RWPE1 (cell line): ENCODE measurements around the gene JUNB.

Experiments
- CTCF ChIA-PET: fragments of 350-600 bp; sonication (Branson Sonifier 250); formaldehyde crosslinking; extraction: SDS; loops from one replicate; lab custom pipeline; 2021; lab: Yijun Ruan, JAX
- POLR2A ChIA-PET: fragments of 400-600 bp; formaldehyde crosslinking; extraction: SDS; loops from one replicate; lab custom pipeline; 2020; ENCODE audit warnings: antibody characterized with exemption; ENCODE audit not compliant: low non-redundant PET; lab: Yijun Ruan, JAX
- DNase-seq: peaks from one replicate; pipeline ENCODE4 v3.0.0; 2012; ENCODE audit warnings: low spot score
- H3K27ac ChIP-seq: fragments of 450-650 bp; 2 replicates; pipeline ENCODE4 v1.5.1; 2017
- CTCF ChIP-seq: fragments of 450-650 bp; conservative IDR thresholded peaks from 2 replicates; pipeline ENCODE4 v1.5.1; 2017; ENCODE audit warnings: low read depth, mild to moderate bottlenecking

JUNB gene

DNA sequence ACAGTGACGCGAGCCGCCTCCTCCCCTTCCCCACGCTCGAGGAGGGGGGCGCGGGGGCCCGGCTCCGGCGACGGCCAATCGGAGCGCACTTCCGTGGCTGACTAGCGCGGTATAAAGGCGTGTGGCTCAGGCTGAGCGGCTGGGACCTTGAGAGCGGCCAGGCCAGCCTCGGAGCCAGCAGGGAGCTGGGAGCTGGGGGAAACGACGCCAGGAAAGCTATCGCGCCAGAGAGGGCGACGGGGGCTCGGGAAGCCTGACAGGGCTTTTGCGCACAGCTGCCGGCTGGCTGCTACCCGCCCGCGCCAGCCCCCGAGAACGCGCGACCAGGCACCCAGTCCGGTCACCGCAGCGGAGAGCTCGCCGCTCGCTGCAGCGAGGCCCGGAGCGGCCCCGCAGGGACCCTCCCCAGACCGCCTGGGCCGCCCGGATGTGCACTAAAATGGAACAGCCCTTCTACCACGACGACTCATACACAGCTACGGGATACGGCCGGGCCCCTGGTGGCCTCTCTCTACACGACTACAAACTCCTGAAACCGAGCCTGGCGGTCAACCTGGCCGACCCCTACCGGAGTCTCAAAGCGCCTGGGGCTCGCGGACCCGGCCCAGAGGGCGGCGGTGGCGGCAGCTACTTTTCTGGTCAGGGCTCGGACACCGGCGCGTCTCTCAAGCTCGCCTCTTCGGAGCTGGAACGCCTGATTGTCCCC is at the start of gene JUNB:
JUNB (plus strand) TSS at position 142 of the 706 bp plus-strand sequence; CDS start at position 428, 286 bp downstream.
- ChIA-PET CTCF (interaction anchor here (0.5 to 3.6 kb wide), 6 partner anchors 9 to 937 kb away, joined by 3 to 40 read pairs (median 6); no protein-coding TSS in a partner anchor), POLR2A (interaction anchor here (0.6 to 7.3 kb wide), 5 partner anchors 9 to 123 kb away, joined by 3 to 120 read pairs (median 7); partner anchors contain the start of gene HOOK2)

GRCh38 chr19:12745166-12745897 is 46.0 kb upstream of the JUNB start:
- H3K27ac ChIP-seq, result peak overlapping the region; percentile 39
- no peak for DNase-seq
- no peak for TF ChIP-seq CTCF
- CTCF ChIA-PET, result interaction anchor here (0.5 to 1.6 kb wide), 3 partner anchors 12 to 118 kb away, joined by 3 to 6 read pairs (median 3); no protein-coding TSS in a partner anchor
- POLR2A ChIA-PET, result no interaction called here

More for the DNA sequence above, at the start of gene JUNB:
- DNase-seq, result peak; percentile 89
- peak within 1 kb of the TSS; percentile 100 for H3K27ac ChIP-seq
- TF ChIP-seq CTCF, result no peak

DNA sequence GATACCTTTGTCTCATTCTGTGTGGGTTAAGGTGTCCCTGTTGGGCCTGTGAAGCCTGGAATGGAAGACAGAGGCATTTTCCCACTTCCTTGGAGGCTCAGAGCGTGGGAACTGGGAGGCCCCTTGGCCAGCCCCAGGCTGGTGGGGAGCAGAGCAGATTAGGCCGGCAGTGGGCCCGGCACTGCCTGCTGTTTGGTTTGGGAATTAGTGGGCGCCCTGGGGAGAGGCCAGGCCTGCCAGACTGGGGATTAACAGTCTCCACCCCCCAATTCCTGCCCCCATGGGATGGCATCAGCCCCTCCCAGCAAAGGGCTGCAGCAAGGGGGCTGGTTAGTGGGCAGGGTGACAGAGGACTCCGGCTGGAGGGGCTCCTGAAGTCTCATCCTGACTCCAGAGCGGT is 42.8 kb upstream of the JUNB start:
- no peak for TF ChIP-seq CTCF
- no peak for DNase-seq
- CTCF ChIA-PET, result interaction anchor here (1.2 to 2.0 kb wide), 2 partner anchors 9 kb away, joined by 5 to 11 read pairs; no protein-coding TSS in a partner anchor
- H3K27ac ChIP-seq, result peak overlapping the region; percentile 85
- POLR2A ChIA-PET, result no interaction called here

DNA sequence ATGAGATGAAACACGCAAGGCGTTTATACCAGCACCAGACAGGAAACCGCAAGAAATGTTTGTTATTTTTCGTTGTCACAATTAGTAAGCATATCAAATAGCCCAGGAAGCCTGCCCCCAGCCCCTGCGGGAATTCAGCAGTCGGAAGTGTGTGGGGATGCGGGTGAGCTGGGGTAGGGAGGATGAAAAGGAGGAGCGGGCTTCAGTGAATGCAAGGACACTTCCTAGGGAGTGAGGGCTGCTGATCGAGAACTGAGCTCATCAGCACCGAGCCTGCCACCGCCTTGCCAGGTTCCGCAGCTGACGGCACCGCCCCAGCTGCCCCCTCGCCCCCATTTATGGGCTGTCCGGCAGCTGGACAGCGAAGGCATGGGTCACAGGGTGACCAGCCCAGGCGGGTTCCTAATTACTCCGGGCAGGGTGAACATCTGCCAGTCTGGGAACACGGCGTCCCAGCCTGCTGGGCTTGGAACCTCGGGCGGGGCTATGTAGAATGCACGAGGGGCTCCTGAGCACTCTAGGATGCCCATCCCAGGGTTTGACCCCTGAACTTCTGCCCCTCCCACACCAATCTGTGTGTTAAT is 41.3 kb upstream of the JUNB start:
- ChIA-PET POLR2A (no interaction called here), CTCF (interaction anchor here (1.1 to 1.3 kb wide), 2 partner anchors 11 to 98 kb away, joined by 4 to 10 read pairs; no protein-coding TSS in a partner anchor)
- H3K27ac ChIP-seq, result peak overlapping the region; percentile 85
- no peak for DNase-seq
- no peak for TF ChIP-seq CTCF

- H3K27ac ChIP-seq, result peak overlapping the region; percentile 85
- ChIA-PET CTCF (no interaction called here), POLR2A (no interaction called here)
- DNase-seq, result no peak
- TF ChIP-seq CTCF, result no peak
Measured at GRCh38 chr19:12750851-12751250, 40.4 kb upstream of the JUNB start.

DNA sequence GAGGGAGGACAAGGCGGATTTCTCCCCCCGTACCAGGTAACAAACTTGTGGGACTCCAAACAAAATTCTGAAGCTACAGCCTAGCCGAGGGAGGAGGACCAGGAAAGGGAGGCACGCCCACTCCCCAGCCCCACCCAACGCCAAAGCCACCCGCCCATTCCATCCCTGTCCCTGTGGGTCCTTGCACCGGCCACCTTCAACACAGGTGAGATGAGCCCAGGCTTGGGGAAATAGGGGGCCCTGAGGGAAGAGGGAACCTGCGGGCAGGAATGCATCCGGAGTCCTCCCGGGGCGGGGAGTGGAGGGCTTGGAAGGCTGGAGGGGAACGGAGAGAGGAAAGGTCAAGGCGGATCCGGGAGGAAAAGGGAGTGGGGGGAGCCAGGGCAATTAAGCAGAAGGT is 39.7 kb upstream of the JUNB start, which contains the start of gene BEST2:
BEST2 (plus strand) TSS at position 157 of the 400 bp plus-strand sequence. CDS start 802 bp downstream, outside the sequence.
- CTCF ChIA-PET, result interaction anchor here (0.7 to 1.4 kb wide), 3 partner anchors 9 to 97 kb away, joined by 3 to 5 read pairs (median 4); no protein-coding TSS in a partner anchor
- POLR2A ChIA-PET, result no interaction called here
- H3K27ac ChIP-seq, result peak within 1 kb of the TSS; percentile 85
- no peak for DNase-seq
- TF ChIP-seq CTCF, result no peak
